Heart left ventricle (tissue), 13 donors: ENCODE results near the gene ZNF593OS.

ENCODE experiments used
- CTCF ChIP-seq, 12 donors: fragments of 200-600 bp; sonication (generic) in 4 of 12; IDR thresholded peaks; one replicate each; pipeline versions ENCODE4 v1.5.0 to v1.8.0; 2018 to 2022; ENCODE audit warnings: antibody characterized with exemption in 12 of 12, mild to moderate bottlenecking in 5 of 12
- POLR2A ChIP-seq, 2 donors: fragments of 450-650 bp; IDR thresholded peaks; one replicate each; pipeline ENCODE4 v1.6.1; 2017; ENCODE audit warnings: antibody characterized with exemption in 2 of 2, mild to moderate bottlenecking in 2 of 2, moderate library complexity in 2 of 2
- donor health status: ischemic (EF 13 %, LVEDD 7.1; RV severe dilation, severe dysfunction).
- donor health status: DM: no; HTN: yes; CAD: no.
- donor health status: DM: no; HTN: no; CAD: no.
- donor health status: ischemic (EF 25% LVEDD 6.9; RV normal size, moderate dysfunction).
- donor health status: ischemic (EF 25% LVEDD 5.7; RV mildly dilated, moderate dysfunction).
- donor health status: ischemic (EF 35%, LVEDD 5.7; RV mildly dilated, moderate dysfunction).
- donor health status: nonischemic (EF 11% LVEDD 7.7; RV severe dilation, severe dysfunction).
- donor health status: DM: yes; HTN: yes; CAD: no.
- donor health status: PGD.
- donor health status: ischemic (EF 29% LVEDD 5.4; RV normal size, mild dysfunction).
- donor health status: nonischemic (EF 23%, LVEDD 6.1; RV moderate dilation, normal function).

GRCh38 chr1:26210147-26210870 is 38.7 kb upstream of the ZNF593OS start:
- no peak for TF ChIP-seq POLR2A (IDR thresholded peaks at IDR 0.05)
- TF ChIP-seq CTCF (IDR thresholded peaks at IDR 0.05) = no peak
